Activated CD4-positive, alpha-beta T cell treated with anti-CD3 and anti-CD28 coated beads, Interleukin-2, amount 10 ng/mL, durations not matched to agents 24 days and 14 days (primary cell): Measurements from ENCODE around the gene PRKCE. TPM values are rescaled to one million over a fixed set of nuclear protein-coding genes. Genes with fewer than 3 reads are reported as not detected.
"Not testable (repeated sequence)": the region's sequence is repeated elsewhere in the genome, so short reads cannot be mapped to it uniquely, and the experiment has no call there.

Source experiments
- DNase-seq: peaks from one replicate; pipeline ENCODE4 v3.0.0; 2022
- H3K27ac Mint-ChIP-seq: one replicate; pipeline ENCODE4 v1.8.0; 2022; ENCODE audit warnings: mild to moderate bottlenecking, mixed read lengths
- H3K27me3 Mint-ChIP-seq: one replicate; pipeline ENCODE4 v1.8.0; 2022; ENCODE audit warnings: mixed read lengths
- H3K36me3 Mint-ChIP-seq: one replicate; pipeline ENCODE4 v1.8.0; 2022; ENCODE audit warnings: low read depth, mild to moderate bottlenecking, mixed read lengths
- H3K4me1 Mint-ChIP-seq: one replicate; pipeline ENCODE4 v1.8.0; 2021; ENCODE audit warnings: mixed read lengths
- H3K4me3 Mint-ChIP-seq: one replicate; pipeline ENCODE4 v1.8.0; 2022; ENCODE audit warnings: mild to moderate bottlenecking, moderate library complexity, mixed read lengths
- H3K9me3 Mint-ChIP-seq: one replicate; pipeline ENCODE4 v1.8.0; 2021; ENCODE audit warnings: mixed read lengths
- intact Hi-C: fragments of 100-400 bp; cut with micrococcal nuclease; formaldehyde crosslinking; loops from one replicate; pipeline ENCODE4 v1.15.1; 2023
- total RNA-seq: library from RNA; stranded (reverse); gene quantifications from 2 replicates; pipeline ENCODE4 v1.2.3, GENCODE V29; 2022

PRKCE gene
- total RNA-seq, 1 donor from 2014 or later = 13.5 TPM

- no peak for DNase-seq
- intact Hi-C loops = no loop called here
- Mint-ChIP-seq H3K4me1 (peaks cover 9% of the 10 kb centered on the region), H3K27me3 (no peaks in the 10 kb centered on the region), H3K9me3 (no peaks in the 10 kb centered on the region), H3K4me3 (no peak overlapping the region), H3K36me3 (no peaks in the 10 kb centered on the region), H3K27ac (no peak overlapping the region)
These were observed 257.7 kb downstream of the PRKCE start for GRCh38 chr2:45909171-45909565.

GRCh38 chr2:45909677-45910191 lies 258.3 kb downstream of the PRKCE start:
- Mint-ChIP-seq H3K9me3 (peaks cover 3% of the 10 kb centered on the region), H3K36me3 (no peaks in the 10 kb centered on the region), H3K27ac (no peak overlapping the region), H3K4me3 (no peak overlapping the region), H3K27me3 (no peaks in the 10 kb centered on the region), H3K4me1 (peaks cover 3% of the 10 kb centered on the region)
- intact Hi-C loops = no loop called here
- no peak for DNase-seq

DNA sequence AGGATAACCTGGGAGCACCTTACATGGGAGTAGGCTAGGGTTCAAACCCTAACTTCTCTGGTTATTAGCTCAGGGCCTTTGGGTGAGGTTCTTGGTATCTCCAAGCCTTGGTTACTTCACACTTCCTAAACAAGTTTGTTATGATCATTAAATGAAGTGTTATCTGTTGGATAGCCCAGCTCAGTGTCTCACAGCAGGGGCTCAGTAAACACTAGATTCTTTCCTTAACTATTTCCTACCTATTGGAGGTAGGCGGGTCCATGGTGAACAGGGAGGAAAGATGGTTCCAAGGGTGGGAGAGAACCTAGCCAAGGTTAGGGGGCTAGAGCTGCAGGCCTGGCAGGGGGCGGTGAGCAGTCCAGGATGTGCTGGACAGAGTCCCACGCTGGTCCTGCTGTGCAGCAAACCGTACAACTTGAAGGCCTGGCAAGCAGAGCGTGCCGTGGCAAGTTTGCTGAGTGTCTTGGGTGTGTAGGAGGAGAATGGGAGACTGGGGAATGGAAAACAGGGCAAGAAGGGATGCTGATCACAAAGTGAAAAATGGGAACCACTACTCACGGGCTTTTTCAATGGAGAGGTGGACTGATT lies 259.1 kb downstream of the PRKCE start:
- Mint-ChIP-seq H3K27me3 (no peaks in the 10 kb centered on the region), H3K4me1 (peaks cover 3% of the 10 kb centered on the region), H3K9me3 (peaks cover 3% of the 10 kb centered on the region), H3K36me3 (no peaks in the 10 kb centered on the region), H3K4me3 (no peak overlapping the region), H3K27ac (no peak overlapping the region)
- no peak for DNase-seq
- intact Hi-C loops = no loop called here

DNA sequence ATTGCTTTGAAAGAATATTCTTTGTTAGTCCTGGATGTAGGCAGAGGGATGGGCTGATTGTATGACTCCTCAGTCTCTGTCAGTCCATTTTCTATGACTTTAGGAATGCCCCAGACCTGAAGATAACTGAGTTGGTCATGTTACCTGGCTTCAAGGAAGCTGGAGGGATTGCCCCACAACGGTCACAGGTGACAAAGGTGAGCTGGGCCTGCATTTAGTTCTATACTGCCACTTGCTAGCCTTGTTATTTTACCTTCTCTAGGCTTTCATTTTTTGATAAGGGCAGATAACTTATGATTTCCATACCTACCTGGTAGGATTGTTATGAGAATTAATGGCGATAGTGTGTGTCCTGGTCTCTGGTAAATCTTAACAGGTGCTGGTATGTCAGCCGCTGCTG lies 260.1 kb downstream of the PRKCE start:
- Mint-ChIP-seq H3K27me3 (no peaks in the 10 kb centered on the region), H3K36me3 (no peaks in the 10 kb centered on the region), H3K9me3 (peaks cover 3% of the 10 kb centered on the region), H3K27ac (no peak overlapping the region), H3K4me1 (peaks cover 2% of the 10 kb centered on the region), H3K4me3 (no peak overlapping the region)
- DNase-seq = no peak
- intact Hi-C loops = no loop called here

DNA sequence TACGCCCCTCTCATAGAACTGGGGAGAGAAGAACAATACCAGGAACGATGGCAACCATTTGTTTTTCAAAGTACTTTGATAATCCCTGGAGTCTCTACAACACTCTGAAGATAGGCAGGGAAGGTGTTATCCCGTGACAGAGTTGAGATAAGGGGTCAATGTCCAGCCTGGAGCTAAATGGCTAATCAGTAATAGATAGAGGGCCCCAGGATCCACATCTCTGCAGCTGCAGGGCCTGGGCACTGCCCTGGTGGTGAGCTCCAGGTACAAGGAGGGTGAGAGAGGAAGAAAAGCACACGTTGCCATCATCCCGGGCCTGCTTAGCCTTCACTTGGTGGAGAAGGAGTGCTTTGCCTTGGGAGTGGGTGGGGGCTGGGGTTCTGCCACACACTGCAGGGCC lies 260.6 kb downstream of the PRKCE start:
- H3K9me3 Mint-ChIP-seq = peaks cover 3% of the 10 kb centered on the region
- no peak overlapping the region for H3K27ac Mint-ChIP-seq
- no peaks in the 10 kb centered on the region for H3K36me3 Mint-ChIP-seq
- DNase-seq = no peak
- intact Hi-C loops = no loop called here
- no peaks in the 10 kb centered on the region for H3K27me3 Mint-ChIP-seq
- peaks cover 6% of the 10 kb centered on the region for H3K4me1 Mint-ChIP-seq
- H3K4me3 Mint-ChIP-seq = no peak overlapping the region

DNA sequence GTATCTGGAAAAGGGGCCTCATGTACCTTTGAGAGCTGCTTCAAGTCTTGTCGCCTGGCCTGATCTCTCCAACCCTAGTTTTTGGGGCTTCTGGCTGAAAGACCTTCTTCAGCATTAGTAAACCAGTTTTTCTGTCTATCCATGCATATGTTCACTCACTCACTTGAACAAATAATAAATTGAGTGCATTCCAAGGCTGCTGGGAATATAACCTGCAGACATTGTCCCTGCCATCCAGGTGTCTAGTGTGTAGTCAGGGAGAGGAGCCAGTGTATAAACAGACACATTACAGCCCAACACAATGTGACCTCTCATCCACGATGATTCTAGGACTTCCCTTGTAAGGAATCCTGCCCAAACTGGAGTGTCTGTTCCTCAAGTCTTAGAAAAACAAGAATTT lies 262.1 kb downstream of the PRKCE start:
- intact Hi-C loops = no loop called here
- Mint-ChIP-seq H3K4me1 (peaks cover 6% of the 10 kb centered on the region), H3K36me3 (no peaks in the 10 kb centered on the region), H3K9me3 (peaks cover 3% of the 10 kb centered on the region), H3K4me3 (no peak overlapping the region), H3K27me3 (no peaks in the 10 kb centered on the region), H3K27ac (no peak overlapping the region)
- no peak for DNase-seq

DNA sequence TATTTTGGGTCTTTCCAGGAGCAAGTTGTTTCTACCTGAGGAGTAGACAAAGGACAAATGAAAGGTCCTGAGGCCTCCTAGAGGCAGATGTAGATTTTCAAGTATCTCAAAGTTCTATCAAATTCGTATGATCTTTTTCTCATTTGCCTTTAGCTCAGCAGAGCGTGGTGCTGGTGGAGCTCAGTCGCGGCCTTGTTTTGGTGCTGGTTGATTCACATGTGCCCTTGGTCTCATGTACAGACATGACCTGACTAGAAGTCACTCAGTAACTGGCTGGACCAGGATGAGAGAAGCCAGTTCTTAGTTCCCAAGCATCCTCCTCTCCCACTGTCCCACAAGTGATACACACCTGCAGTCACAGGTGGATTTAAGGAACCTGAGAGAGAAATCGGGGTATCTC lies 264.0 kb downstream of the PRKCE start:
- Mint-ChIP-seq H3K4me3 (no peak overlapping the region), H3K27me3 (no peaks in the 10 kb centered on the region), H3K9me3 (peaks cover 3% of the 10 kb centered on the region), H3K36me3 (no peaks in the 10 kb centered on the region), H3K4me1 (peaks cover 11% of the 10 kb centered on the region), H3K27ac (peak overlapping the region; percentile 22)
- intact Hi-C loops = no loop called here
- no peak for DNase-seq

DNA sequence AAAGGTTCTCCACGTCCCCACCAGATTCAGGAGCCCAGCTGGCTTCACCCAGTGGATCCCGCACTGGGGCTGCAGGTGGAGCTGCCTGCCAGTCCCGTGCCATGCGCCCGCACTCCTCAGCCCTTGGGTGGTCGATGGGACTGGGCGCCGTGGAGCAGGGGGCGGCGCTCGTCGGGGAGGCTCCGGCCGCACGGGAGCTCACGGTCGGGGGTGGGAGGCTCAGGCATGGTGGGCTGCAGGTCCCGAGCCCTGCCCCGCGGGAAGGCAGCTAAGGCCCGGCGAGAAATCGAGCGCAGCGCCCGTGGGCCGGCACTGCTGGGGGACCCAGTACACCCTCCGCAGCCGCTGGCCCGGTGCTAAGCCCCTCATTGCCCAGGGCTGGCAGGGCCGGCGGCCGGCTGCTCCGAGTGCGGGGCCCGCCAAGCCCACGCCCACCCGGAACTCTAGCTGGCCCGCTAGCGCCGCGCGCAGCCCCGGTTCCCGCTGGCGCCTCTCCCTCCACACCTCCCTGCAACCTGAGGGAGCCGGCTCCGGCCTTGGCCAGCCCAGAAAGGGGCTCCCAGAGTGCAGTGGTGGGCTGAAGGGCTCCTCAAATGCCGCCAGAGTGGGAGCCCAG lies 266.2 kb downstream of the PRKCE start:
- H3K9me3 Mint-ChIP-seq, H3K4me3 Mint-ChIP-seq, intact Hi-C loops, H3K36me3 Mint-ChIP-seq, H3K27ac Mint-ChIP-seq, H3K27me3 Mint-ChIP-seq, DNase-seq: not testable (repeated sequence)
- peaks cover 11% of the 10 kb centered on the region for H3K4me1 Mint-ChIP-seq

DNA sequence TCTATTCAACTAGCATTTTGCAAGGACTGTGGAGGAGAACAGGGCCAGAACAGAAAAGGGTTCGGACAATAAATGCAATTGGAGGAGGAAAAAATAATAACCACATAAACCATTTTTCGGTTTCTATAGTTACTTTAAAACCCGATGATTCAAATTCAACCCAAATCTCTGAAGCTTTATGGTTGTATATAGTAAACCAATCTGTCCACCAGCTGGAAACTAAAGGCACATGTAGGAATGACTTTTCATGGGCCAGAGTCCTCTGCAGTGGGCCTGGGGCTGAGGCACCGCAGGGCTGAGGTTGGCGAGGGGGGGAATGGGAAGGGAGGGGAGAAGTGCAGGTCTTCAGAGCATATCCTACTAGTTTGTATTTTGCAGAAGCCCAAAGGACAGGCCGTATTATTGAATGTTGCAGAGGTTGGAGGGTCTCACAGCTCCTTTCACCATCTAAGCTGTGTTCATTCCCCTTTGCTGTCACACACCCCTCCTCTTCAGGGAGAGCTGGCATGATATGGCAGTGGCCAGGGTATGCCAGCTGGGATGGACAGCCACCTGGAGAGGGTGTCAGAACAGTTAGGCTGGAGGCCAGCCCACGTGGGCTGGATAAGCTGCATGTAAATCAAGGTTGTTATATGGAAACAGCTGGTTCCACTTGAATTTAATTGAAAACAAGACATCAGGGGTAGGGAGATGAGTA lies 267.1 kb downstream of the PRKCE start:
- Mint-ChIP-seq H3K27me3 (no peaks in the 10 kb centered on the region), H3K9me3 (peaks cover 3% of the 10 kb centered on the region), H3K27ac (no peak overlapping the region), H3K4me3 (no peak overlapping the region), H3K36me3 (no peaks in the 10 kb centered on the region), H3K4me1 (peaks cover 11% of the 10 kb centered on the region)
- no peak for DNase-seq
- intact Hi-C loops = no loop called here

- no peak for DNase-seq
- H3K27ac Mint-ChIP-seq = no peak overlapping the region
- intact Hi-C loops = no loop called here
These were observed 267.7 kb downstream of the PRKCE start for GRCh38 chr2:45919160-45919650.

GRCh38 chr2:45919711-45920111 lies 268.2 kb downstream of the PRKCE start:
- intact Hi-C loops = no loop called here
- H3K36me3 Mint-ChIP-seq = no peaks in the 10 kb centered on the region
- no peak overlapping the region for H3K4me3 Mint-ChIP-seq

More at GRCh38 chr2:45919160-45919650, 267.7 kb downstream of the PRKCE start:
- no peaks in the 10 kb centered on the region for H3K36me3 Mint-ChIP-seq
- H3K4me1 Mint-ChIP-seq = peaks cover 11% of the 10 kb centered on the region
- peaks cover 3% of the 10 kb centered on the region for H3K9me3 Mint-ChIP-seq
- no peaks in the 10 kb centered on the region for H3K27me3 Mint-ChIP-seq
- no peak overlapping the region for H3K4me3 Mint-ChIP-seq

GRCh38 chr2:45921921-45922320 lies 270.4 kb downstream of the PRKCE start:
- no peaks in the 10 kb centered on the region for H3K9me3 Mint-ChIP-seq
- no peak overlapping the region for H3K4me3 Mint-ChIP-seq
- no peak for DNase-seq
- H3K36me3 Mint-ChIP-seq = no peaks in the 10 kb centered on the region
- intact Hi-C loops = no loop called here
- no peak overlapping the region for H3K27ac Mint-ChIP-seq
- peaks cover 7% of the 10 kb centered on the region for H3K4me1 Mint-ChIP-seq
- no peaks in the 10 kb centered on the region for H3K27me3 Mint-ChIP-seq

More at GRCh38 chr2:45919711-45920111, 268.2 kb downstream of the PRKCE start:
- Mint-ChIP-seq H3K4me1 (peaks cover 11% of the 10 kb centered on the region), H3K27ac (no peak overlapping the region), H3K27me3 (no peaks in the 10 kb centered on the region), H3K9me3 (no peaks in the 10 kb centered on the region)
- DNase-seq = no peak

DNA sequence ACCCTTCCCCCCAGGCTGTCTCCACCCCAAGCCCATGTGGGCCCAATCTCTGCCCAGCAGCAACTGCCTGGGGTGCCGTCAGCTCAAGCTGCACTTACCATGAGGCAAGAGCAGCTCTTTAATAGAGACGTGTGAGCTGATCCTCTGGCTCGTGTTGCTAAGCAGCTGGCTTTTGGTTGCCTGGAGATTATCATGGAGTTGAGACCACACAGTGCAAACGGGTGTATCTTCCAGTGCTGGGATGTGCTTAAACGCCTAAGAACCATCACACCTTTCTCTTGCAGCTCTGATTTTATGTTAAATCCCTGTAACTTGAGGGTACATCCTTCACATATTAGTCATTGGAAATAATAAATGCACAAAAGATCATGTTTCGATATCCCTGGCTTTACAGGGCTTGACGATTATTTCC lies 271.1 kb downstream of the PRKCE start:
- H3K27me3 Mint-ChIP-seq = no peaks in the 10 kb centered on the region
- H3K9me3 Mint-ChIP-seq = no peaks in the 10 kb centered on the region
- H3K27ac Mint-ChIP-seq = no peak overlapping the region
- intact Hi-C loops = no loop called here
- no peaks in the 10 kb centered on the region for H3K36me3 Mint-ChIP-seq
- H3K4me1 Mint-ChIP-seq = peaks cover 6% of the 10 kb centered on the region
- no peak overlapping the region for H3K4me3 Mint-ChIP-seq
- DNase-seq = no peak

- peaks cover 6% of the 10 kb centered on the region for H3K4me1 Mint-ChIP-seq
- no peaks in the 10 kb centered on the region for H3K9me3 Mint-ChIP-seq
- H3K4me3 Mint-ChIP-seq = no peak overlapping the region
- no peak overlapping the region for H3K27ac Mint-ChIP-seq
- no peaks in the 10 kb centered on the region for H3K27me3 Mint-ChIP-seq
- intact Hi-C loops = no loop called here
- no peaks in the 10 kb centered on the region for H3K36me3 Mint-ChIP-seq
- DNase-seq = no peak
These were observed 272.2 kb downstream of the PRKCE start for GRCh38 chr2:45923701-45924100.
